Colonic mucosa (tissue), 4 donors: ENCODE data around the gene FJX1. TPM values are rescaled to one million over a fixed set of nuclear protein-coding genes. Genes with fewer than 3 reads are reported as not detected.
"Not testable (repeated sequence)": the region's sequence is repeated elsewhere in the genome, so short reads cannot be mapped to it uniquely, and the experiment has no call there.

ENCODE experiments used
- DNase-seq: peaks from one replicate; pipeline ENCODE4 v3.0.0-alpha.2; 2020
- H3K27ac ChIP-seq: fragments of 200-600 bp; one replicate; pipeline ENCODE4 v1.8.0; 2021
- H3K27me3 ChIP-seq: fragments of 200-600 bp; one replicate; pipeline ENCODE4 v1.8.0; 2021
- H3K36me3 ChIP-seq: fragments of 200-600 bp; one replicate; pipeline ENCODE4 v1.8.0; 2021
- H3K4me1 ChIP-seq: fragments of 200-600 bp; one replicate; pipeline ENCODE4 v1.8.0; 2021; ENCODE audit warnings: mild to moderate bottlenecking
- H3K4me3 ChIP-seq: fragments of 200-600 bp; one replicate; pipeline ENCODE4 v1.8.0; 2021
- H3K9ac ChIP-seq, 2 donors: one replicate each; pipeline ENCODE4 v1.7.0; 2013; ENCODE audit warnings: control low read depth in 2 of 2, low read depth in 2 of 2, low read length in 2 of 2
- H3K9me3 ChIP-seq: fragments of 200-600 bp; one replicate; pipeline ENCODE4 v1.8.0; 2021
- CTCF ChIP-seq: fragments of 200-600 bp; IDR thresholded peaks from one replicate; pipeline ENCODE4 v1.8.0; 2022; ENCODE audit warnings: antibody characterized with exemption, mild to moderate bottlenecking
- intact Hi-C: fragments of 100-400 bp; cut with DNase I; formaldehyde crosslinking; loops from one replicate; pipeline ENCODE4 v1.14.1; 2022
- total RNA-seq, 2 donors: library from RNA; stranded (reverse); fragmentation: NEBNext Ultra II Directional in 1 of 2; extraction: Animal tissue kit (Norgen Biotek cat#: 25700) in 1 of 2; gene quantifications; one replicate each; pipeline ENCODE4 v1.2.1, GENCODE V29; 2021
- donor health status: healthy.
- donor health status: DM: no; HTN: no; CAD: no.
- donor health status: DM: no; HTN: no; CAD: no.

FJX1 gene
- total RNA-seq, 2 donors from 2014 or later: 0.32 to 1.6 TPM

GRCh38 chr11:35650467-35650866 is 32.2 kb downstream of the FJX1 start:
- Histone ChIP-seq H3K27ac (no peak overlapping the region), H3K27me3 (no peaks in the 10 kb centered on the region), H3K36me3 (no peaks in the 10 kb centered on the region), H3K4me3 (no peak overlapping the region), H3K9ac (no peak overlapping the region), H3K9me3 (no peaks in the 10 kb centered on the region), H3K4me1 (no peaks in the 10 kb centered on the region)
- no peak for TF ChIP-seq CTCF
- no peak for DNase-seq
- intact Hi-C loops: no loop called here

- H3K9ac ChIP-seq: no peak overlapping the region
- no peak overlapping the region for H3K27ac ChIP-seq
- H3K4me1 ChIP-seq: no peaks in the 10 kb centered on the region
- no peak for TF ChIP-seq CTCF
- intact Hi-C loops: no loop called here
- no peaks in the 10 kb centered on the region for H3K27me3 ChIP-seq
- no peaks in the 10 kb centered on the region for H3K9me3 ChIP-seq
- H3K4me3 ChIP-seq: no peak overlapping the region
- no peak for DNase-seq
- no peaks in the 10 kb centered on the region for H3K36me3 ChIP-seq
Measured at GRCh38 chr11:35651263-35651662, 33.0 kb downstream of the FJX1 start.

- H3K27ac ChIP-seq, H3K36me3 ChIP-seq, H3K4me3 ChIP-seq: not testable (repeated sequence)
Measured at GRCh38 chr11:35652786-35653185, 34.5 kb downstream of the FJX1 start.

GRCh38 chr11:35654711-35655110 is 36.5 kb downstream of the FJX1 start:
- Histone ChIP-seq H3K4me3 (no peak overlapping the region), H3K27me3 (no peaks in the 10 kb centered on the region), H3K36me3 (no peaks in the 10 kb centered on the region), H3K4me1 (no peaks in the 10 kb centered on the region), H3K9me3 (no peaks in the 10 kb centered on the region), H3K9ac (no peak overlapping the region), H3K27ac (no peak overlapping the region)
- no peak for TF ChIP-seq CTCF
- intact Hi-C loops: no loop called here
- DNase-seq: no peak

More at GRCh38 chr11:35652786-35653185, 34.5 kb downstream of the FJX1 start:
- H3K4me1 ChIP-seq, H3K9ac ChIP-seq, DNase-seq, H3K9me3 ChIP-seq, intact Hi-C loops, H3K27me3 ChIP-seq: not testable (repeated sequence)

GRCh38 chr11:35655254-35655653 is 37.0 kb downstream of the FJX1 start:
- Histone ChIP-seq H3K9me3 (no peaks in the 10 kb centered on the region), H3K4me3 (no peak overlapping the region), H3K4me1 (no peaks in the 10 kb centered on the region), H3K9ac (no peak overlapping the region), H3K27ac (no peak overlapping the region), H3K36me3 (no peaks in the 10 kb centered on the region), H3K27me3 (no peaks in the 10 kb centered on the region)
- TF ChIP-seq CTCF: no peak
- no peak for DNase-seq
- intact Hi-C loops: no loop called here

- TF ChIP-seq CTCF: no peak
- H3K9ac ChIP-seq: no peak overlapping the region
- no peaks in the 10 kb centered on the region for H3K36me3 ChIP-seq
- no peaks in the 10 kb centered on the region for H3K9me3 ChIP-seq
- H3K4me1 ChIP-seq: no peaks in the 10 kb centered on the region
- H3K4me3 ChIP-seq: no peak overlapping the region
- DNase-seq: no peak
- intact Hi-C loops: no loop called here
- no peaks in the 10 kb centered on the region for H3K27me3 ChIP-seq
- H3K27ac ChIP-seq: no peak overlapping the region
Measured at GRCh38 chr11:35655856-35656255, 37.6 kb downstream of the FJX1 start.
